NCI-H524 (cell line): ENCODE data around the gene NEK6.

Experiments used
- DNase-seq, 2 experiments: peaks; one replicate each; lab custom pipeline; 2025; lab: John Stamatoyannopoulos, UW

NEK6 gene

GRCh38 chr9:124279531-124280175 is 21.9 kb downstream of the NEK6 start:
- no peak for DNase-seq

- no peak for DNase-seq
Measured at GRCh38 chr9:124280176-124280691, 22.5 kb downstream of the NEK6 start.

- no peak for DNase-seq
Measured at GRCh38 chr9:124281931-124282371, 24.2 kb downstream of the NEK6 start.

GRCh38 chr9:124282442-124283227 is 24.9 kb downstream of the NEK6 start:
- no peak for DNase-seq

- DNase-seq = no peak
Measured at GRCh38 chr9:124283228-124283814, 25.6 kb downstream of the NEK6 start.

GRCh38 chr9:124284237-124284831 is 26.6 kb downstream of the NEK6 start:
- DNase-seq = no peak

- DNase-seq = no peak
Measured at GRCh38 chr9:124284940-124285441, 27.2 kb downstream of the NEK6 start.

- DNase-seq = no peak
Measured at GRCh38 chr9:124285490-124285889, 27.7 kb downstream of the NEK6 start.

GRCh38 chr9:124285903-124286291 is 28.1 kb downstream of the NEK6 start:
- no peak for DNase-seq

GRCh38 chr9:124286292-124286931 is 28.7 kb downstream of the NEK6 start:
- DNase-seq = no peak

GRCh38 chr9:124290053-124290591 is 32.4 kb downstream of the NEK6 start:
- DNase-seq = no peak

- DNase-seq = no peak
Measured at GRCh38 chr9:124290743-124291554, 33.2 kb downstream of the NEK6 start.

- no peak for DNase-seq
Measured at GRCh38 chr9:124291801-124292396, 34.1 kb downstream of the NEK6 start.

- no peak for DNase-seq
Measured at GRCh38 chr9:124292696-124293593, 35.2 kb downstream of the NEK6 start.

GRCh38 chr9:124293718-124294506 is 36.2 kb downstream of the NEK6 start:
- DNase-seq = peak in 1 of 2 experiments; percentile 49

GRCh38 chr9:124295159-124295794 is 37.5 kb downstream of the NEK6 start:
- no peak for DNase-seq

GRCh38 chr9:124296094-124296493 is 38.3 kb downstream of the NEK6 start:
- DNase-seq = no peak
